HepG2 (cell line): Measurements from ENCODE around the gene MECR. TPM values are rescaled to one million over a fixed set of nuclear protein-coding genes. Genes with fewer than 3 reads are reported as not detected.
A peak's percentile ranks its signal among the peaks of the same experiment; 100 is the strongest.

Experiments
- EHMT2 ChIP-seq: fragments of 200-600 bp; sonication (generic); IDR thresholded peaks from 2 replicates; pipeline ENCODE4 v1.7.0; 2017; ENCODE audit warnings: antibody characterized with exemption, low read depth, low read length, borderline replicate concordance
- ISL2 ChIP-seq: sonication (generic); formaldehyde crosslinking; IDR thresholded peaks from 2 replicates; pipeline ENCODE4 v1.5.0; 2020; ENCODE audit warnings: missing genetic modification reagents
- PCBP1 ChIP-seq: fragments of 200-400 bp; formaldehyde crosslinking; IDR thresholded peaks from 2 replicates; pipeline ENCODE4 v1.6.1; 2017; ENCODE audit warnings: mild to moderate bottlenecking, low read depth, low read length, borderline replicate concordance
- PHF8 ChIP-seq: sonication (generic); formaldehyde crosslinking; IDR thresholded peaks from 2 replicates; pipeline ENCODE4 v1.5.0; 2020; ENCODE audit warnings: missing genetic modification reagents
- POLR2AphosphoS5 ChIP-seq: IDR thresholded peaks from 2 replicates; pipeline ENCODE4 v1.6.1; 2012; ENCODE audit warnings: low read depth, low read length
- SIN3A ChIP-seq: IDR thresholded peaks from 2 replicates; pipeline ENCODE4 v1.6.1; 2011; ENCODE audit warnings: low read depth, mild to moderate bottlenecking, control low read depth, low read length, borderline replicate concordance
- SPEN ChIP-seq: sonication (generic); formaldehyde crosslinking; IDR thresholded peaks from 2 replicates; pipeline ENCODE4 v1.5.1; 2020; ENCODE audit warnings: low read depth, mild to moderate bottlenecking, missing genetic modification reagents
- ZC3H13 ChIP-seq: sonication (generic); formaldehyde crosslinking; IDR thresholded peaks from 2 replicates; pipeline ENCODE4 v1.8.1; 2023; ENCODE audit warnings: mild to moderate bottlenecking, missing genetic modification reagents, moderate library complexity
- ZKSCAN8 ChIP-seq: IDR thresholded peaks from 2 replicates; pipeline ENCODE4 v1.6.1; 2016; ENCODE audit warnings: borderline replicate concordance, missing genetic modification reagents, missing compliant biosample characterization
- ZNF546 ChIP-seq: sonication (generic); formaldehyde crosslinking; conservative IDR thresholded peaks from 2 replicates; pipeline ENCODE4 v1.8.1; 2023; ENCODE audit warnings: mild to moderate bottlenecking, missing genetic modification reagents
- ZNF629 ChIP-seq: sonication (generic); formaldehyde crosslinking; conservative IDR thresholded peaks from 2 replicates; pipeline ENCODE4 v1.5.0; 2020; ENCODE audit warnings: missing genetic modification reagents
- ZNF777 ChIP-seq: sonication (generic); formaldehyde crosslinking; IDR thresholded peaks from 2 replicates; pipeline ENCODE4 v1.4.0; 2020; ENCODE audit warnings: missing genetic modification reagents
- polyA plus RNA-seq, 8 experiments: library from polyadenylated mRNA; depleted of rRNA in 3 of 8; stranded (reverse) in 7 of 8; unstranded in 1 of 8; fragments of >200 nt; fragmentation: Illumina TruSeq in 4 of 8; extraction: Trizol in 4 of 8; gene quantifications; 2 replicates each; pipeline versions ENCODE4 v1.2.1 to v1.2.3, GENCODE V29; 2011 to 2016; ENCODE audit warnings: low read depth in 4 of 8, missing spikeins in 1 of 8, mixed read lengths in 1 of 8; ENCODE audit not compliant: insufficient read depth in 1 of 8
- total RNA-seq, 5 experiments: library from RNA; depleted of rRNA; stranded (reverse); fragments of >200 nt; fragmentation: Illumina TruSeq; extraction: Trizol; gene quantifications; 2 replicates each; pipeline ENCODE4 v1.2.3, GENCODE V29; 2016; ENCODE audit warnings: low read depth in 1 of 5
- TF ChIP-seq, protein P1 (sequence below): sonication (generic); formaldehyde crosslinking; IDR thresholded peaks from 2 replicates; pipeline ENCODE4 v1.5.1; 2020; ENCODE audit warnings: mild to moderate bottlenecking, missing genetic modification reagents, moderate library complexity
- TF ChIP-seq, protein P2 (sequence below): IDR thresholded peaks from 2 replicates; pipeline ENCODE4 v1.6.1; 2016; ENCODE audit warnings: mild to moderate bottlenecking
- TF ChIP-seq, protein P3 (sequence below): sonication (generic); formaldehyde crosslinking; IDR thresholded peaks from 2 replicates; pipeline ENCODE4 v1.8.0; 2022; ENCODE audit warnings: mild to moderate bottlenecking, missing genetic modification reagents; ENCODE audit not compliant: insufficient replicate concordance
- TF ChIP-seq, protein P4 (sequence below): sonication (generic); formaldehyde crosslinking; IDR thresholded peaks from 2 replicates; pipeline ENCODE4 v1.8.0; 2022; ENCODE audit warnings: missing genetic modification reagents, low read depth, mild to moderate bottlenecking, borderline replicate concordance
- TF ChIP-seq, protein P5 (sequence below): sonication (generic); formaldehyde crosslinking; IDR thresholded peaks from 2 replicates; pipeline ENCODE4 v1.4.0; 2020; ENCODE audit warnings: missing genetic modification reagents, low read depth, mild to moderate bottlenecking, borderline replicate concordance
- TF ChIP-seq, protein P6 (sequence below): sonication (generic); formaldehyde crosslinking; IDR thresholded peaks from 2 replicates; pipeline ENCODE4 v1.5.1; 2020; ENCODE audit warnings: mild to moderate bottlenecking, moderate library complexity, missing genetic modification reagents

The MECR gene
- total and polyA plus RNA-seq, 2 of the 13 experiments (the other 11 are each of a cell fraction or from before 2014, with no cell fraction given), result 18.8 to 24.9 TPM

DNA sequence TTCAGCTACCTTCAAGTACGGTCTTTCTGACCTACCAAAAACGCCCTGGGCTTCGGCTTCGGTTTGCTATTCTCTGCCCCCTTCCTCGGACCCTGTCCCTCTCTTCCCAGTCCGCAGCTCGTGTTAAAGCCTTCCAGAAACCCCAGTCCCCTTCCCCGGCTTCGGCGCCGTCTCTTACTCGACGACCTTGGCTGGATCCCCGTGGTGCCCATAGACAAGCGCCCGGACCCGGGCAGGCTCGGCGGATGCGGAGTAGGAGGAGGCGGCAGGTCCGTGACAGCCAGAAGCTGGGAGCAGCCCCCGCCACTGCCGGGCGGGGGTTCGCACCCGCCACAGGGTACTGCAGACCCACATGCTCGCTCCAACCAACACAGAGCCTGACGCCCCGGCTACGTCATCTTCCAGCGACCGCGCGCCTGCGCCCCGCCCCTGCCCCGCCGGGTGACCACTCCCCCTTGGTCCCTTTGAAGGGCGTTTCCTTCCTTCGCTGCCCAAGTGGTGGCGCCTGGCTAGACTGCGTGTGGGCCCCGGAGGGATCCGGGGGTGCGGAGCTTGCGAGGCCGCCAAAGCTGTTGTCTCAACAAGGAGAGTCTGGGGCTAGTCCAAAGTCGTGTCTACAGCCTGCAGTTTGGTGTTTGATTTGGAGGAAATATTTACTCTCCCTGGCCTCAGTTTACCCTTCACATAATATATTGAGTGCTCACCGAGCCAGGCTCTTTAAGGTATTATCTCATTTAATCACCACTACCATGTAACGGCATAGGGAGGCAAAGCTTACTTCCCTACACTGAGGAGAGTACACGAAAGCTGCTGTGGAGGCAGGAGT is at the start of gene MECR (continued):
- TF ChIP-seq, protein P1, sequence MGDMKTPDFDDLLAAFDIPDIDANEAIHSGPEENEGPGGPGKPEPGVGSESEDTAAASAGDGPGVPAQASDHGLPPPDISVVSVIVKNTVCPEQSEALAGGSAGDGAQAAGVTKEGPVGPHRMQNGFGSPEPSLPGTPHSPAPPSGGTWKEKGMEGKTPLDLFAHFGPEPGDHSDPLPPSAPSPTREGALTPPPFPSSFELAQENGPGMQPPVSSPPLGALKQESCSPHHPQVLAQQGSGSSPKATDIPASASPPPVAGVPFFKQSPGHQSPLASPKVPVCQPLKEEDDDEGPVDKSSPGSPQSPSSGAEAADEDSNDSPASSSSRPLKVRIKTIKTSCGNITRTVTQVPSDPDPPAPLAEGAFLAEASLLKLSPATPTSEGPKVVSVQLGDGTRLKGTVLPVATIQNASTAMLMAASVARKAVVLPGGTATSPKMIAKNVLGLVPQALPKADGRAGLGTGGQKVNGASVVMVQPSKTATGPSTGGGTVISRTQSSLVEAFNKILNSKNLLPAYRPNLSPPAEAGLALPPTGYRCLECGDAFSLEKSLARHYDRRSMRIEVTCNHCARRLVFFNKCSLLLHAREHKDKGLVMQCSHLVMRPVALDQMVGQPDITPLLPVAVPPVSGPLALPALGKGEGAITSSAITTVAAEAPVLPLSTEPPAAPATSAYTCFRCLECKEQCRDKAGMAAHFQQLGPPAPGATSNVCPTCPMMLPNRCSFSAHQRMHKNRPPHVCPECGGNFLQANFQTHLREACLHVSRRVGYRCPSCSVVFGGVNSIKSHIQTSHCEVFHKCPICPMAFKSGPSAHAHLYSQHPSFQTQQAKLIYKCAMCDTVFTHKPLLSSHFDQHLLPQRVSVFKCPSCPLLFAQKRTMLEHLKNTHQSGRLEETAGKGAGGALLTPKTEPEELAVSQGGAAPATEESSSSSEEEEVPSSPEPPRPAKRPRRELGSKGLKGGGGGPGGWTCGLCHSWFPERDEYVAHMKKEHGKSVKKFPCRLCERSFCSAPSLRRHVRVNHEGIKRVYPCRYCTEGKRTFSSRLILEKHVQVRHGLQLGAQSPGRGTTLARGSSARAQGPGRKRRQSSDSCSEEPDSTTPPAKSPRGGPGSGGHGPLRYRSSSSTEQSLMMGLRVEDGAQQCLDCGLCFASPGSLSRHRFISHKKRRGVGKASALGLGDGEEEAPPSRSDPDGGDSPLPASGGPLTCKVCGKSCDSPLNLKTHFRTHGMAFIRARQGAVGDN (CRISPR knock-in tag), result peak; percentile 93
- TF ChIP-seq EHMT2 (no peak), ZNF629 (CRISPR knock-in tag) (no peak), ZC3H13 (CRISPR knock-in tag) (no peak), PCBP1 (no peak), ISL2 (CRISPR knock-in tag) (peak; percentile 57; the same call in 1 of the 2 replicates), ZKSCAN8 (CRISPR knock-in tag) (no peak), PHF8 (CRISPR knock-in tag) (peak; percentile 76), SIN3A (peak; percentile 96; the same call in 1 of the 2 replicates), SPEN (CRISPR knock-in tag) (peak; percentile 82), ZNF546 (peak; percentile 34; the same call in 1 of the 2 replicates), POLR2AphosphoS5 (peak; percentile 82), ZNF777 (CRISPR knock-in tag) (peak; percentile 95)
- TF ChIP-seq, protein P2, sequence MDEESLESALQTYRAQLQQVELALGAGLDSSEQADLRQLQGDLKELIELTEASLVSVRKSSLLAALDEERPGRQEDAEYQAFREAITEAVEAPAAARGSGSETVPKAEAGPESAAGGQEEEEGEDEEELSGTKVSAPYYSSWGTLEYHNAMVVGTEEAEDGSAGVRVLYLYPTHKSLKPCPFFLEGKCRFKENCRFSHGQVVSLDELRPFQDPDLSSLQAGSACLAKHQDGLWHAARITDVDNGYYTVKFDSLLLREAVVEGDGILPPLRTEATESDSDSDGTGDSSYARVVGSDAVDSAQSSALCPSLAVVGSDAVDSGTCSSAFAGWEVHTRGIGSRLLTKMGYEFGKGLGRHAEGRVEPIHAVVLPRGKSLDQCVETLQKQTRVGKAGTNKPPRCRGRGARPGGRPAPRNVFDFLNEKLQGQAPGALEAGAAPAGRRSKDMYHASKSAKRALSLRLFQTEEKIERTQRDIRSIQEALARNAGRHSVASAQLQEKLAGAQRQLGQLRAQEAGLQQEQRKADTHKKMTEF, result peak; percentile 82
- TF ChIP-seq, protein P3, sequence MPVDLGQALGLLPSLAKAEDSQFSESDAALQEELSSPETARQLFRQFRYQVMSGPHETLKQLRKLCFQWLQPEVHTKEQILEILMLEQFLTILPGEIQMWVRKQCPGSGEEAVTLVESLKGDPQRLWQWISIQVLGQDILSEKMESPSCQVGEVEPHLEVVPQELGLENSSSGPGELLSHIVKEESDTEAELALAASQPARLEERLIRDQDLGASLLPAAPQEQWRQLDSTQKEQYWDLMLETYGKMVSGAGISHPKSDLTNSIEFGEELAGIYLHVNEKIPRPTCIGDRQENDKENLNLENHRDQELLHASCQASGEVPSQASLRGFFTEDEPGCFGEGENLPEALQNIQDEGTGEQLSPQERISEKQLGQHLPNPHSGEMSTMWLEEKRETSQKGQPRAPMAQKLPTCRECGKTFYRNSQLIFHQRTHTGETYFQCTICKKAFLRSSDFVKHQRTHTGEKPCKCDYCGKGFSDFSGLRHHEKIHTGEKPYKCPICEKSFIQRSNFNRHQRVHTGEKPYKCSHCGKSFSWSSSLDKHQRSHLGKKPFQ (CRISPR knock-in tag), result peak; percentile 58
- TF ChIP-seq, protein P4, sequence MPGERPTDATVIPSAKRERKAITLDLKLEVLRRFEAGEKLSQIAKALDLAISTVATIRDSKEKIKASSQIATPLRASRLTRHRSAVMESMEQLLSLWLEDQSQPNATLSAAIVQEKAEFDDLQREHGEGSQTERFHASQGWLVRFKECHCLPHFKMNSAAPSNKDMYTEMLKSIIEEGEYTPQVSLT (CRISPR knock-in tag), result no peak
- TF ChIP-seq, protein P5, sequence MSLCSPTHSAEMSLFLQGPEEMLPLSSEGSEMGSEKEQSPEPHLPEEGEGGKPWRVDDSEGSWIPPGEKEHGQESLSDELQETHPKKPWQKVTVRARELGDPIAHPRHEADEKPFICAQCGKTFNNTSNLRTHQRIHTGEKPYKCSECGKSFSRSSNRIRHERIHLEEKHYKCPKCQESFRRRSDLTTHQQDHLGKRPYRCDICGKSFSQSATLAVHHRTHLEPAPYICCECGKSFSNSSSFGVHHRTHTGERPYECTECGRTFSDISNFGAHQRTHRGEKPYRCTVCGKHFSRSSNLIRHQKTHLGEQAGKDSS (CRISPR knock-in tag), result no peak; the same call in 1 of the 2 replicates
- TF ChIP-seq, protein P6, sequence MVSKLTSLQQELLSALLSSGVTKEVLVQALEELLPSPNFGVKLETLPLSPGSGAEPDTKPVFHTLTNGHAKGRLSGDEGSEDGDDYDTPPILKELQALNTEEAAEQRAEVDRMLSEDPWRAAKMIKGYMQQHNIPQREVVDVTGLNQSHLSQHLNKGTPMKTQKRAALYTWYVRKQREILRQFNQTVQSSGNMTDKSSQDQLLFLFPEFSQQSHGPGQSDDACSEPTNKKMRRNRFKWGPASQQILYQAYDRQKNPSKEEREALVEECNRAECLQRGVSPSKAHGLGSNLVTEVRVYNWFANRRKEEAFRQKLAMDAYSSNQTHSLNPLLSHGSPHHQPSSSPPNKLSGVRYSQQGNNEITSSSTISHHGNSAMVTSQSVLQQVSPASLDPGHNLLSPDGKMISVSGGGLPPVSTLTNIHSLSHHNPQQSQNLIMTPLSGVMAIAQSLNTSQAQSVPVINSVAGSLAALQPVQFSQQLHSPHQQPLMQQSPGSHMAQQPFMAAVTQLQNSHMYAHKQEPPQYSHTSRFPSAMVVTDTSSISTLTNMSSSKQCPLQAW, result peak; percentile 79
